ENCODE data around the gene MAGI1. TPM values are rescaled to one million over a fixed set of nuclear protein-coding genes. Genes with fewer than 3 reads are reported as not detected.
"Not testable (repeated sequence)": the region's sequence is repeated elsewhere in the genome, so short reads cannot be mapped to it uniquely, and the experiment has no call there.

The MAGI1 gene
- total RNA-seq, 2 experiments from 2014 or later, result 0.21 to 0.24 TPM

DNA sequence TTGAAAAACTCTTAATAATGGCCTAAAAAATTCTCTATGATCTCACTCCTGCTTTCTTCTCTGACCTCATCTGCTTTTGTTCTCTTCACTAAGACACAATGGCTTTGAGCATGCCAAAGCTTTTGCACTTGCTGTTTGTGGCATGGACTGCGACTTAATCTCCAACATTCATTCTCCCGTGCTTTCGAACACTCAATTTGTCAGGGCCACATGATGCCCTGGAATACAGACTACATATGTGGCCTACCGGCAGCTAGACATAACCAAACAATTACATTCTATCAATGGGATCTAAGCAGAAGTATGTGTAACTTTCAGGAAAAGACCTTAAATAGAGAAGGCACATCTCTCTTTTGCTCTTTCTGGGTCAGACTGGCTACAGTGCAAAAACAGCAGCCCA lies 506.5 kb downstream of the MAGI1 start:
- no peak for DNase-seq
- POLR2A ChIA-PET, result no interaction called here

DNA sequence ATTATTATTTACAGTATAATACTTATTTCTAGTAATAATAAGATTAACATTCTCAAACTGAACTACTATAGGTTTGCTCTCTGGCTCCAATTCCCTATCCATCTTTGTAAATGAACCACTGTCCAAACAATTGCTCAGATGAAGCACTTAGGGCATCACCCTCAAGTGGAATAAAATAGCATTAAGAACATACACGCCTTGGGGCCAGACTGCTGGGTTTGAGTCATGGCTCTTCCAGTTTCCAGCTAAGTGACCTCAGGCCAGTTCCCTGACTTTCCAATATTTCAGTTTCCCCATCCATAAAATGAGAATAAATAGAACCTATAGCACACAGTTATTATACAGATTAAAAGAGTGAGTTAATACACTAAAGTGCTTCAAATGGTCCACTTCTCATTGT lies 507.2 kb downstream of the MAGI1 start:
- Mint-ChIP-seq H3K4me1 (ENCODE audit: low read depth) (no peaks in the 10 kb centered on the region), H3K36me3 (no peaks in the 10 kb centered on the region), H3K9me3 (peaks cover 2% of the 10 kb centered on the region), H3K27ac (no peak overlapping the region), H3K27me3 (no peaks in the 10 kb centered on the region), H3K4me3 (no peak overlapping the region)
- no peak for DNase-seq
- intact Hi-C loops (cut with micrococcal nuclease), result no loop called here
- ChIA-PET CTCF (no interaction called here), POLR2A (no interaction called here)

More for the DNA sequence above, 506.5 kb downstream of the MAGI1 start:
- Mint-ChIP-seq H3K4me1 (ENCODE audit: low read depth) (no peaks in the 10 kb centered on the region), H3K4me3 (no peak overlapping the region), H3K36me3 (no peaks in the 10 kb centered on the region), H3K9me3 (peaks cover 2% of the 10 kb centered on the region), H3K27ac (no peak overlapping the region), H3K27me3 (no peaks in the 10 kb centered on the region)
- intact Hi-C loops (cut with micrococcal nuclease), result no loop called here
- CTCF ChIA-PET, result no interaction called here

DNA sequence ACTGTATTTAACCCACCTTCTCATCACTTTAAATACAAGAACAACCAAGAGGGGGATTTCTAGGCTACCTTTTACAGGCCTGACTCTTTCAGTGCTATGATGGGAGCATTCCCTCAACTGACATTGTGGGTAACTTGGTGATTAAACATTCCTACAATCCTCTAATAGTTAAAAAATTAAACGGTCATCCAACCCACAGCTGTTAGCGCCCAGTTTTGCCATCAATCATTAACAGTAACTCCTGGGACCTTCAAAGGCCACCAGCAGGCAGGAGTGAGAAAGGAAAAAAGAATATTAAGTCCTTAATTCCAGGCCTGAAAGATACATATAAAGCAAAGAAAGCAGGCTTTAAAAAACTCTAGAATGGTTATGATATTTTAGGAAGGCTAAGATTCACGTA lies 512.1 kb downstream of the MAGI1 start:
- POLR2A ChIA-PET, result no interaction called here
- Mint-ChIP-seq H3K36me3 (no peaks in the 10 kb centered on the region), H3K9me3 (peaks cover 6% of the 10 kb centered on the region), H3K27me3 (no peaks in the 10 kb centered on the region), H3K4me3 (no peak overlapping the region), H3K4me1 (ENCODE audit: low read depth) (no peaks in the 10 kb centered on the region), H3K27ac (no peak overlapping the region)
- no peak for DNase-seq
- CTCF ChIA-PET, result no interaction called here
- intact Hi-C loops (cut with micrococcal nuclease), result no loop called here

DNA sequence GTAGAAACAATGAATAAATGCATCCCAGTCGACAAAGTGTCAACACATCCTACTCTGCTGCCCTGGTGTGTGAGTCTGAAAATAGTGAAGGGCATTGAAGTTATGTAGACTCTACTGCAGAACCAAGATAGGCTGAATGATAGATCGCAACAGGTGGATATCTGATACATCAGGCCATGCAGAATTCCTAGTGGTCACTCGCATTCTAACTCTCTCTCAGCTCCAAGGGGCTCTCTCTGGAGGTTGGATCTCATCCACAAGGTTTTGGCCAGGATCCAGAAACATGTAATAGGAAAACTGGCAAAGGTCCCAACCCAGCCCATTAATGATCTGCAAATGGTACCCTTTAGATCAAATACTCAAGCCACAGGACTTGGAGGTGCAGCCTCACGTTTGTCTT lies 514.1 kb downstream of the MAGI1 start:
- CTCF ChIA-PET, result no interaction called here
- no peak overlapping the region for H3K27ac Mint-ChIP-seq

DNA sequence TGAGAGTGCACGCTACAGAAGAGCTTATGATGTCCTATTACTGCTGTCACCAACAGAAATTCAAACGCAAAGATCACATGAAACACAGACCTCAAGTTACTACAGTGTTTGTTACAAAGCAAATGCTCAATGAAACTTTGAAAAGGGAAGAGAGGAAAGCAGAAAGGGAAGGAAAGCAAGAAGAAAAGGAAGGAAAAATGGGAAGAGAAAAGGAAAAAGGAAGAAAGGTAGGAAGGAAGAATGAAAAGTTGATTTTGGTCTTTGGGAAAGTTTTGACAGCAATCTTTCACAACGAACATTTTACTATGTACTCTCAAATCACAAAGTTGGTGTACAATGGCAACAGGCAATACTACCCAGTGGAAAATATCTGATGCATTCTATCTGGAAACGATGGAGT lies 514.8 kb downstream of the MAGI1 start:
- H3K27ac Mint-ChIP-seq, result no peak overlapping the region
- ChIA-PET CTCF (no interaction called here), POLR2A (no interaction called here)
- no peaks in the 10 kb centered on the region for H3K4me1 Mint-ChIP-seq (ENCODE audit: low read depth)
- no peak overlapping the region for H3K4me3 Mint-ChIP-seq
- no peaks in the 10 kb centered on the region for H3K27me3 Mint-ChIP-seq
- DNase-seq, result no peak
- peaks cover 6% of the 10 kb centered on the region for H3K9me3 Mint-ChIP-seq
- intact Hi-C loops (cut with micrococcal nuclease), result no loop called here
- H3K36me3 Mint-ChIP-seq, result no peaks in the 10 kb centered on the region

More for the DNA sequence above, 514.1 kb downstream of the MAGI1 start:
- H3K4me3 Mint-ChIP-seq, result no peak overlapping the region
- no peaks in the 10 kb centered on the region for H3K4me1 Mint-ChIP-seq (ENCODE audit: low read depth)
- DNase-seq, result no peak
- H3K27me3 Mint-ChIP-seq, result no peaks in the 10 kb centered on the region
- no peaks in the 10 kb centered on the region for H3K36me3 Mint-ChIP-seq
- POLR2A ChIA-PET, result no interaction called here
- peaks cover 6% of the 10 kb centered on the region for H3K9me3 Mint-ChIP-seq
- intact Hi-C loops (cut with micrococcal nuclease), result no loop called here

DNA sequence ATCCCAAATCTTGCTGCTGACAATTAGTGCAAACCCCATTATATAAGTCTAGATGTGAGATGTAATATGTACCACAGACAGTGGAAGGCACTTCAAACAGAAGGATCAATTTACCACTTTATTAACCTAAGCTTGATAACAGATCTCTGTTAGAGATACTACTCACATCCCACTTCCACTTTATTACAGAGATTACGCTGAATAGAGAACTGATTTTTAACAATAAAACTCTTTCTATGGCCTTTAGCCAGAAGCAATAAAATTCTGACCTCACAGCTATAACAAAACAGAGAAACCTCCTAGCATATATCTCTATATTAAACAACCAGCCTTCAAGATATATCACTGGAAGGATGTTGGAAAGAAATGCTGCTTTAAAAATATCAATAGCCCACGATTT lies 517.7 kb downstream of the MAGI1 start:
- no peak for DNase-seq
- Mint-ChIP-seq H3K4me3 (no peak overlapping the region), H3K36me3 (no peaks in the 10 kb centered on the region), H3K4me1 (ENCODE audit: low read depth) (no peaks in the 10 kb centered on the region), H3K27me3 (no peaks in the 10 kb centered on the region), H3K9me3 (peaks cover 11% of the 10 kb centered on the region), H3K27ac (no peak overlapping the region)
- ChIA-PET CTCF (no interaction called here), POLR2A (no interaction called here)
- intact Hi-C loops (cut with micrococcal nuclease), result no loop called here

DNA sequence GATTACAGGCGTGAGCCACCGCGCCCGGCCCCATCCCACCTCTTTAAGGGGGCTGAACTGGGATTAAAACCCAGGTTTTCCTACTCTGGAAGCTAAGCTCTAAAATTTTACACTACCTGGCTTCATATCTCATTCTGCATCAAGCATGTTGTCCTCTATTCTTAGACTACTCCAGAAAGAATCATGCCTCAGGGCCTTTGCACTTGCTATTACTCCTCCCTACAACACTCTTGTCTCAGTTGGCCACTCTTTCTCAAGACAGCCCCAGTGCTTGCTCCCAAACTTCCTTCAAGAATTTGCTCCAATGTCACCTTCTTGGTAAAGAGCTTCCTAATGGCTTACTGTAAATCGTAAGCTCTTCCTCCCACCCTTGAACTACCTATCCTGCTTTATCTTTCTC lies 521.7 kb downstream of the MAGI1 start:
- DNase-seq, result no peak
- H3K27ac Mint-ChIP-seq, result no peak overlapping the region
- no peaks in the 10 kb centered on the region for H3K27me3 Mint-ChIP-seq
- intact Hi-C loops (cut with micrococcal nuclease), result no loop called here
- no peak overlapping the region for H3K4me3 Mint-ChIP-seq
- POLR2A ChIA-PET, result no interaction called here
- no peaks in the 10 kb centered on the region for H3K4me1 Mint-ChIP-seq (ENCODE audit: low read depth)
- H3K9me3 Mint-ChIP-seq, result peaks cover 10% of the 10 kb centered on the region
- H3K36me3 Mint-ChIP-seq, result no peaks in the 10 kb centered on the region
- CTCF ChIA-PET, result no interaction called here

DNA sequence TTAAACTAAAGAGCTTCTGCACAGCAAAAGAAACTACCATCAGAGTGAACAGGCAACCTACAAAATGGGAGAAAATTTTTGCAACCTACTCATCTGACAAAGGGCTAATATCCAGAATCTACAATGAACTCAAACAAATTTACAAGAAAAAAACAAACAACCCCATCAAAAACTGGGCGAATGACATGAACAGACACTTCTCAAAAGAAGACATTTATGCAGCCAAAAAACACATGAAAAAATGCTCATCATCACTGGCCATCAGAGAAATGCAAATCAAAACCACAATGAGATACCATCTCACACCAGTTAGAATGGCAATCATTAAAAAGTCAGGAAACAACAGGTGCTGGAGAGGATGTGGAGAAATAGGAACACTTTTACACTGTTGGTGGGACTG lies 524.4 kb downstream of the MAGI1 start:
- H3K9me3 Mint-ChIP-seq, result peaks cover 10% of the 10 kb centered on the region
- H3K27ac Mint-ChIP-seq; intact Hi-C loops (cut with micrococcal nuclease); CTCF ChIA-PET; DNase-seq; H3K4me1 Mint-ChIP-seq (ENCODE audit: low read depth); H3K27me3 Mint-ChIP-seq; POLR2A ChIA-PET; H3K4me3 Mint-ChIP-seq; H3K36me3 Mint-ChIP-seq: not testable (repeated sequence)

DNA sequence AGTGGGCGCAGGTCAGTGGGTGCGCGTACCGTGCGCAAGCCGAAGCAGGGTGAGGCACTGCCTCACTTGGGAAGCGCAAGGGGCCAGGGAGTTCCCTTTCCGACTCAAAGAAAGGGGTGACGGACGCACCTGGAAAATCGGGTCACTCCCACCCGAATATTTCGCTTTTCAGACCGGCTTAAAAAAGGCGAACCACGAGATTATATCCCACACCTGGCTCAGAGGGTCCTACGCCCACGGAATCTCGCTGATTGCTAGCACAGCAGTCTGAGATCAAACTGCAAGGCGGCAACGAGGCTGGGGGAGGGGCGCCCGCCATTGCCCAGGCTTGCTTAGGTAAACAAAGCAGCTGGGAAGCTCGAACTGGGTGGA lies 529.3 kb downstream of the MAGI1 start:
- H3K36me3 Mint-ChIP-seq; intact Hi-C loops (cut with micrococcal nuclease); H3K27ac Mint-ChIP-seq; H3K9me3 Mint-ChIP-seq; POLR2A ChIA-PET; CTCF ChIA-PET; H3K4me3 Mint-ChIP-seq; H3K4me1 Mint-ChIP-seq (ENCODE audit: low read depth); DNase-seq; H3K27me3 Mint-ChIP-seq: not testable (repeated sequence)

DNA sequence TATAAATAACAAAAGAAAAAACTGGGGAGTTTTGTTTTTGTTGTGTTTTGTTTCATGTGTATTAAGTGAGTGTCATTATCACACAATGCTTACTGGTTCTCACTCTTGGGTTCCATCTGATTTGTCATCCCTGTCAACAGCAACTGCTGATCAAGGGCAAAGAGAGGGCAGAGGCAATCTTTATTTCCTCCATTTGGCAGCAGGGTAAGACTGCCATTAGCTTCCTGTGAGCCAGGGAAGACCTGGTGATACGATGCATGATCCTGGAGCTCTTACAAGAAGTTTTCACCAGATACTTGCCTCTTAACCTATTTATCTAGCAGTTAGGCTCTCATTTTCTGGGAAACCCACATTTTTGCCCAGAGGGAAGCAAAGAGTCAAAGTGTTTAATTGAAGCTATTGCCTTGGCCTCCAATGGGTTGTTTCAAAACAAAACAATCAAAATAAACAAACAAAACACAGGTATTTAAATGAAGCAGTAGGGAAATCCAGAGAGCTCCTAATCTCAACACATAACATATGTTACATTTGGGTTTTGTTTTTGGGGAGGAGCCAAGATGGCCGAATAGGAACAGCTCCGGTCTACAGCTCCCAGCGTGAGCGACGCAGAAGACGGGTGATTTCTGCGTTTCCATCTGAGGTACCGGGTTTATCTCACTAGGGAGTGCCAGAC lies 529.8 kb downstream of the MAGI1 start:
- Mint-ChIP-seq H3K36me3 (no peaks in the 10 kb centered on the region), H3K27ac (no peak overlapping the region), H3K4me3 (no peak overlapping the region), H3K9me3 (no peaks in the 10 kb centered on the region), H3K4me1 (ENCODE audit: low read depth) (no peaks in the 10 kb centered on the region), H3K27me3 (no peaks in the 10 kb centered on the region)
- POLR2A ChIA-PET, result no interaction called here
- CTCF ChIA-PET, result no interaction called here
- no peak for DNase-seq
- intact Hi-C loops (cut with micrococcal nuclease), result no loop called here

DNA sequence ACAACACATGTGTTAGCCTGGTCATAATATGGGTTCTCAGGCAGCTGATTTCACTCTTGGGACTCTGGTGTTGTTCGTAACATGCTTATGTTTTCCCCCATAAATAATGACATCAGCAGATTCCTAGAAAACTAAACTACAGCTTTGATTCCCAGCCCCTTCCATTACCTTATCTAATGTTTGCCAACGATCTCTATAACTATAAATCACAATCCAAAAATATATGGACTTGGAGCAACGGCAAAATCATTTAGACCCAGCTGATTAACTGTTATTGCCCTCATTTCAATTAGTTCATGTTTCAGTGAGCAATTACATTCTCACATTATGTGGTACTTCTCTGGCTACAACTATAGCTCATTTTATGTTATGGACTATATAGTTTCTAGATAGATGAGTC lies 531.3 kb downstream of the MAGI1 start:
- no peaks in the 10 kb centered on the region for H3K36me3 Mint-ChIP-seq
- no peaks in the 10 kb centered on the region for H3K4me1 Mint-ChIP-seq (ENCODE audit: low read depth)
- no peak overlapping the region for H3K4me3 Mint-ChIP-seq
- intact Hi-C loops (cut with micrococcal nuclease), result no loop called here
- peaks cover 6% of the 10 kb centered on the region for H3K9me3 Mint-ChIP-seq
- ChIA-PET CTCF (no interaction called here), POLR2A (no interaction called here)
- no peak for DNase-seq
- no peaks in the 10 kb centered on the region for H3K27me3 Mint-ChIP-seq
- H3K27ac Mint-ChIP-seq, result no peak overlapping the region

DNA sequence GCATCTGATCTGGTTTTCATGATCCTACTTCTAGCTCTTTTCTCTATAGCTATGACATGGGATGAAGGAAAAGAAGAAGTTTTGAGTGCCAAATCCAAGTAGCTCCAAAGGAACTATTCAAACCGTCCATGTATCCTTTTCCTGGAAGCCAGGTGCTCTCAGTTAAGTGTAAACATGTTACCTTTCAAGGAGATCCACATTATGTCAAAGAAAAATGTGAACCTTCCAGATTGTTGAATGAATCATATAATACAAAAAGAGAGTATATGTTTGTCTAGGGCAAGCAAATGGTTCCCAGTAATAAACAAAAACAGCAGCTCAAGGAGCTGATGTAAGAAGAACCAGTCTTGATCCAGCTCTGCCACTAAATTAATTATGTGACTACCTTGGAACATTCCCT lies 534.9 kb downstream of the MAGI1 start:
- no peak overlapping the region for H3K27ac Mint-ChIP-seq
- intact Hi-C loops (cut with micrococcal nuclease), result no loop called here
- no peak overlapping the region for H3K4me3 Mint-ChIP-seq
- H3K36me3 Mint-ChIP-seq, result no peaks in the 10 kb centered on the region
- ChIA-PET POLR2A (no interaction called here), CTCF (no interaction called here)
- no peaks in the 10 kb centered on the region for H3K27me3 Mint-ChIP-seq
- no peak for DNase-seq
- H3K4me1 Mint-ChIP-seq (ENCODE audit: low read depth), result no peaks in the 10 kb centered on the region
- H3K9me3 Mint-ChIP-seq, result peaks cover 9% of the 10 kb centered on the region

DNA sequence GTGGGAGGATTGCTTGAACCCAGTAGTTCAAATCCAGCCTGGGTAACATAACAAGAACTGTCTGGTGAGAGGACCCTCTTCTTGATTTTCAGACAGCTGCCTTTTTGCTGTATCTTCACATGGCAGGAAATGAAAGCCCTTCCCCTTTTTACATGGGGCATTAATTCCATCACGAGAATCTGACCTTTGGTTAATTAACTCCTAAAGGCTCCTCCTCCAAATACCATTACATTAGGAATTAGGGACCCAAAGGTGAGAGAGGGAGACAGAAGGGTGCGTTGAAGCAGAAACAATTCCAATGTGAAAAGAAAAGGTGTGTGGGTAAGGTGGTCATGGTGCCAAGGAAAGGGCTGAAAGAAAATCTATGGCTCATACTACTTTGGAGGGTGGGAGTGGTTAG lies 536.2 kb downstream of the MAGI1 start:
- H3K4me3 Mint-ChIP-seq, result no peak overlapping the region
- peaks cover 9% of the 10 kb centered on the region for H3K9me3 Mint-ChIP-seq
- no peak overlapping the region for H3K27ac Mint-ChIP-seq
- H3K36me3 Mint-ChIP-seq, result no peaks in the 10 kb centered on the region
- no peaks in the 10 kb centered on the region for H3K27me3 Mint-ChIP-seq
- POLR2A ChIA-PET, result no interaction called here
- CTCF ChIA-PET, result no interaction called here
- no peak for DNase-seq
- intact Hi-C loops (cut with micrococcal nuclease), result no loop called here
- no peaks in the 10 kb centered on the region for H3K4me1 Mint-ChIP-seq (ENCODE audit: low read depth)

All from activated CD4-positive, alpha-beta memory T cell treated with anti-CD3 and anti-CD28 coated beads for 36 hours (primary cell).